ENCODE data around the gene OPRM1. TPM values are rescaled to one million over a fixed set of nuclear protein-coding genes. Genes with fewer than 3 reads are reported as not detected.

Gene OPRM1
- total RNA-seq, 1 experiment from 2014 or later: not detected

- no peaks in the 10 kb centered on the region for H3K9me2 ChIP-seq (ENCODE audit: insufficient read depth)
- no peak overlapping the region for H3K9ac ChIP-seq (ENCODE audit: low read length)
- H3K4me1 ChIP-seq (ENCODE audit: control insufficient read depth in 1 of 2, insufficient read depth in 2 of 2, low read length in 2 of 2): no peaks in the 10 kb centered on the region
- ATAC-seq (no peak), DNase-seq (ENCODE audit: low read depth, low spot score) (no peak)
- no peak overlapping the region for H3K27ac ChIP-seq (ENCODE audit: low read depth, low read length)
- H3K4me2 ChIP-seq (ENCODE audit: low read length): no peak overlapping the region
- H3K9me3 ChIP-seq (ENCODE audit: control insufficient read depth in 1 of 2, insufficient read depth in 1 of 2, low read depth in 1 of 2, low read length in 2 of 2): no peaks in the 10 kb centered on the region
- TF ChIP-seq, protein P1, sequence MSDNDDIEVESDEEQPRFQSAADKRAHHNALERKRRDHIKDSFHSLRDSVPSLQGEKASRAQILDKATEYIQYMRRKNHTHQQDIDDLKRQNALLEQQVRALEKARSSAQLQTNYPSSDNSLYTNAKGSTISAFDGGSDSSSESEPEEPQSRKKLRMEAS (IDR thresholded peaks at IDR 0.05): no peak
- TF ChIP-seq EGR1 (IDR thresholded peaks at IDR 0.05; ENCODE audit: low read depth) (no peak), SIN3A (IDR thresholded peaks at IDR 0.05; ENCODE audit: low read depth) (no peak), RAD21 (IDR thresholded peaks at IDR 0.05; ENCODE audit: low read depth) (no peak), EZH2 (IDR thresholded peaks at IDR 0.05) (no peak), ZBTB33 (IDR thresholded peaks at IDR 0.05; ENCODE audit: extremely low read depth, insufficient replicate concordance, low read length) (no peak), FOSL1 (IDR thresholded peaks at IDR 0.05; ENCODE audit: low read depth) (no peak), POLR2A (IDR thresholded peaks at IDR 0.05; ENCODE audit: borderline replicate concordance, extremely low read depth, insufficient read depth, insufficient read length) (no peak), POLR2AphosphoS5 (IDR thresholded peaks at IDR 0.05; ENCODE audit: low read depth, low read length) (no peak), SP1 (IDR thresholded peaks at IDR 0.05; ENCODE audit: low read depth) (no peak), ZFX (IDR thresholded peaks at IDR 0.05) (no peak), EZH2phosphoT487 (IDR thresholded peaks at IDR 0.05; ENCODE audit: borderline replicate concordance) (no peak), ATF3 (IDR thresholded peaks at IDR 0.05) (no peak), SRF (IDR thresholded peaks at IDR 0.05; ENCODE audit: low read depth) (no peak)
- TF ChIP-seq, protein P2, sequence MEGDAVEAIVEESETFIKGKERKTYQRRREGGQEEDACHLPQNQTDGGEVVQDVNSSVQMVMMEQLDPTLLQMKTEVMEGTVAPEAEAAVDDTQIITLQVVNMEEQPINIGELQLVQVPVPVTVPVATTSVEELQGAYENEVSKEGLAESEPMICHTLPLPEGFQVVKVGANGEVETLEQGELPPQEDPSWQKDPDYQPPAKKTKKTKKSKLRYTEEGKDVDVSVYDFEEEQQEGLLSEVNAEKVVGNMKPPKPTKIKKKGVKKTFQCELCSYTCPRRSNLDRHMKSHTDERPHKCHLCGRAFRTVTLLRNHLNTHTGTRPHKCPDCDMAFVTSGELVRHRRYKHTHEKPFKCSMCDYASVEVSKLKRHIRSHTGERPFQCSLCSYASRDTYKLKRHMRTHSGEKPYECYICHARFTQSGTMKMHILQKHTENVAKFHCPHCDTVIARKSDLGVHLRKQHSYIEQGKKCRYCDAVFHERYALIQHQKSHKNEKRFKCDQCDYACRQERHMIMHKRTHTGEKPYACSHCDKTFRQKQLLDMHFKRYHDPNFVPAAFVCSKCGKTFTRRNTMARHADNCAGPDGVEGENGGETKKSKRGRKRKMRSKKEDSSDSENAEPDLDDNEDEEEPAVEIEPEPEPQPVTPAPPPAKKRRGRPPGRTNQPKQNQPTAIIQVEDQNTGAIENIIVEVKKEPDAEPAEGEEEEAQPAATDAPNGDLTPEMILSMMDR (IDR thresholded peaks at IDR 0.05 in 2 of 3, conservative IDR thresholded peaks at IDR 0.05 in 1 of 3; ENCODE audit: borderline replicate concordance in 1 of 3, insufficient read depth in 1 of 3, low read depth in 2 of 3, low read length in 2 of 3): no peak
- ChIA-PET POLR2A (no interaction called here), RAD21 (ENCODE audit: low non-redundant PET in 1 of 2, low total read pairs in 2 of 2, uncharacterized antibody in 2 of 2, unreplicated experiment in 2 of 2) (no interaction called here), CTCF (no interaction called here)
- no TSS peak for BruUV-seq (replicated peaks)
- H4K20me1 ChIP-seq (ENCODE audit: insufficient read depth): no peaks in the 10 kb centered on the region
- intact Hi-C loops (cut with micrococcal nuclease): no loop called here
- no peaks in the 10 kb centered on the region for H3K79me2 ChIP-seq (ENCODE audit: insufficient read depth, low read length)
- peaks cover 12% of the 10 kb centered on the region for H3K27me3 ChIP-seq (ENCODE audit: insufficient read depth, low read length)
- H3K4me3 ChIP-seq (replicated peaks in 1 of 2; ENCODE audit: low read depth in 1 of 2, low read length in 2 of 2): no peak overlapping the region
- H3K36me3 ChIP-seq (ENCODE audit: control insufficient read depth in 1 of 2, insufficient read depth in 2 of 2, low read length in 2 of 2): no peaks in the 10 kb centered on the region
- no peak overlapping the region for H2AFZ ChIP-seq (ENCODE audit: low read depth, low read length, poor library complexity, severe bottlenecking)
These were observed 17.5 kb downstream of the OPRM1 start for GRCh38 chr6:154056536-154056935.
